Activated CD4-positive, alpha-beta T cell treated with anti-CD3 and anti-CD28 coated beads, Interleukin-2, amount 10 ng/mL, durations not matched to agents 7 days and 5 days (primary cell): ENCODE results near the gene DOK6. TPM values are rescaled to one million over a fixed set of nuclear protein-coding genes. Genes with fewer than 3 reads are reported as not detected.

Source experiments
- CTCF ChIA-PET: fragments of 350-600 bp; sonication (Branson Sonifier 250); formaldehyde crosslinking; loops from one replicate; lab custom pipeline; 2021; ENCODE audit warnings: antibody characterized with exemption; lab: Charles Lee
- POLR2A ChIA-PET: fragments of 350-600 bp; sonication (Branson Sonifier 250); formaldehyde crosslinking; loops from one replicate; lab custom pipeline; 2021; ENCODE audit warnings: antibody characterized with exemption; lab: Charles Lee
- DNase-seq: peaks from one replicate; pipeline ENCODE4 v3.0.0-alpha.2; 2020
- H3K27ac Mint-ChIP-seq: one replicate; pipeline ENCODE4 v1.8.0; 2021; ENCODE audit warnings: mild to moderate bottlenecking, moderate library complexity, mixed read lengths
- H3K27me3 Mint-ChIP-seq: one replicate; pipeline ENCODE4 v1.8.0; 2021; ENCODE audit warnings: mixed read lengths
- H3K36me3 Mint-ChIP-seq: one replicate; pipeline ENCODE4 v1.8.0; 2021; ENCODE audit warnings: low read depth, mixed read lengths
- H3K4me1 Mint-ChIP-seq: one replicate; pipeline ENCODE4 v1.8.0; 2021; ENCODE audit warnings: mixed read lengths
- H3K4me3 Mint-ChIP-seq: one replicate; pipeline ENCODE4 v1.8.0; 2021; ENCODE audit warnings: mild to moderate bottlenecking, moderate library complexity, mixed read lengths
- H3K9me3 Mint-ChIP-seq: one replicate; pipeline ENCODE4 v1.8.0; 2021; ENCODE audit warnings: mixed read lengths
- total RNA-seq, 2 experiments: library from RNA; stranded (reverse); gene quantifications; one replicate each; pipeline ENCODE4 v1.2.3, GENCODE V29; 2021

Gene DOK6
- total RNA-seq, 2 experiments from 2014 or later, result not detected

- no peak overlapping the region for H3K4me3 Mint-ChIP-seq
- peaks cover 2% of the 10 kb centered on the region for H3K36me3 Mint-ChIP-seq
- H3K27me3 Mint-ChIP-seq, result peaks cover 49% of the 10 kb centered on the region
- CTCF ChIA-PET, result no interaction called here
- POLR2A ChIA-PET, result no interaction called here
- H3K9me3 Mint-ChIP-seq, result no peaks in the 10 kb centered on the region
- H3K4me1 Mint-ChIP-seq, result peaks cover 7% of the 10 kb centered on the region
- DNase-seq, result no peak
- no peak overlapping the region for H3K27ac Mint-ChIP-seq
These were observed 1.4 kb upstream of the DOK6 start for GRCh38 chr18:69399253-69399652.

DNA sequence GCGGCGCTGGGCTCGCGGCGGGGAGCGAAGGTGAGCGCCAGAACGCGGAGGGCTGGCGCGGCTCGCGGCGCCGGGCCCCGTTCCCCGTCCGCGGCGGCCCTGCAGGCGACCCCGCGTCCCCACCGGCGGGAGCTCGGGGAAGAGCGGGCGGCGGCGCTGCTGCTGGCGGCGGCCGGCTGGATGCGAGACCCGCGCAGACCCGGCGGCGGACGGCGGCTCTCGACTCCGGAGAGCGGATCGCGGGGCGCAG, 213 bp downstream of the DOK6 start:
- Mint-ChIP-seq H3K9me3 (no peaks in the 10 kb centered on the region), H3K27ac (no peak overlapping the region), H3K27me3 (peaks cover 59% of the 10 kb centered on the region), H3K4me1 (peaks cover 7% of the 10 kb centered on the region), H3K36me3 (peaks cover 2% of the 10 kb centered on the region), H3K4me3 (no peak overlapping the region)
- ChIA-PET POLR2A (no interaction called here), CTCF (no interaction called here)
- DNase-seq, result no peak

GRCh38 chr18:69401226-69401971, 711 bp downstream of the DOK6 start:
- H3K9me3 Mint-ChIP-seq, result no peaks in the 10 kb centered on the region
- DNase-seq, result no peak
- ChIA-PET POLR2A (no interaction called here), CTCF (no interaction called here)
- peak overlapping the region; percentile 34 for H3K4me3 Mint-ChIP-seq
- H3K27me3 Mint-ChIP-seq, result peaks cover 62% of the 10 kb centered on the region
- H3K4me1 Mint-ChIP-seq, result peaks cover 7% of the 10 kb centered on the region
- H3K27ac Mint-ChIP-seq, result peak overlapping the region; percentile 19
- peaks cover 2% of the 10 kb centered on the region for H3K36me3 Mint-ChIP-seq

DNA sequence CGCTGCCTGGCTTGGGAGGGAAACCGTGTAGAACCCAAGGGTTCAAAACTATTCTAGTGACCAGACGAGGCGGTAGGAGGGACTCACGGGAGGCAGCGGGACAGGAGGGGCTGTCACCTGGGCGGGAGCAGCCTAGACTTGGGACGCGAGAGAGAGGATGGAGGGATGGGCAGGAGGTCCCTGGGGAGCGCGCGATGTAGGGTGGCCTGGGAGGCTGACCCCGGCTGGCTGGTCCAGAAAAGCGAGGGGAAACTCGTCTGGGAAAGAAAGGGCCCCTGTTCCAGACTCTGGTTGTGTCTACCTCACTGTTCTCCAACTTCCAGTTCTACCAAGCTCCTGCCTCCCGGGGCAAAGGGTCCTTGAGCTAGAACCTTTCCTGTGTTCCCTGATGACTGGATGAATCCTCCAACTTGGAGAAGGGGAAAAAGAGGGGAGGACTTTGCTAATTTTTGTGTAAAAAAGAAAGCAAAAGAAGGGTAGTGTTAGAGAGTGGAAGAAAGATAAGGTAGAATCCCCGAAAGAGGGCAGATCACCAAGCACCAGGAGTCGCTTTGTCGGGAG, 1.4 kb downstream of the DOK6 start:
- POLR2A ChIA-PET, result no interaction called here
- CTCF ChIA-PET, result no interaction called here
- H3K4me1 Mint-ChIP-seq, result peaks cover 7% of the 10 kb centered on the region
- no peak overlapping the region for H3K27ac Mint-ChIP-seq
- H3K27me3 Mint-ChIP-seq, result peaks cover 63% of the 10 kb centered on the region
- no peak for DNase-seq
- no peaks in the 10 kb centered on the region for H3K9me3 Mint-ChIP-seq
- no peak overlapping the region for H3K4me3 Mint-ChIP-seq
- H3K36me3 Mint-ChIP-seq, result peaks cover 2% of the 10 kb centered on the region

DNA sequence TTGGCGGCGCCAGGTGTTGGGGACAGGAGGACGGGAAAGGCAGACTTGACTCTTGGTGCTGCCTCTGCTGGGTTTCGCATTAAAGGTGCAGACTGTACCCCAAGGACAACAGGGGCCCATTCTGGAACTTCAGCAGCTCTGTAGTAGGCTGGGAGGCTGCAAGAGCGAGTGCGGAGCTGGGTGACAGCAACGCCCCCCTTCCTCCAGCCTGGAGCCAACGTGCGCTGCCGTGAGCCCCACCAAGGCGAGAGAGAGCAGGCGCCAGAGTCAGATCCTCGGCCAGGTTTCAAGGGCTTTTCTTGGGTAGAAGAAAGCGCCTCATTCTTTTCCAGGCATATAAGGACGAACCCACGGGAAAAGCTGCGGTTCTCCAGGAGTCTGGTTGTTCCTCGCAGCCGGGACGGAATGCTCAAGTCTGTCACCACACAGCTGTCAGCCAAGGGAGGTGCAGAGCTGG, 1.9 kb downstream of the DOK6 start:
- no peak overlapping the region for H3K27ac Mint-ChIP-seq
- H3K27me3 Mint-ChIP-seq, result peaks cover 63% of the 10 kb centered on the region
- peaks cover 2% of the 10 kb centered on the region for H3K36me3 Mint-ChIP-seq
- DNase-seq, result no peak
- no peaks in the 10 kb centered on the region for H3K9me3 Mint-ChIP-seq
- ChIA-PET POLR2A (no interaction called here), CTCF (no interaction called here)
- no peak overlapping the region for H3K4me3 Mint-ChIP-seq
- peaks cover 7% of the 10 kb centered on the region for H3K4me1 Mint-ChIP-seq

DNA sequence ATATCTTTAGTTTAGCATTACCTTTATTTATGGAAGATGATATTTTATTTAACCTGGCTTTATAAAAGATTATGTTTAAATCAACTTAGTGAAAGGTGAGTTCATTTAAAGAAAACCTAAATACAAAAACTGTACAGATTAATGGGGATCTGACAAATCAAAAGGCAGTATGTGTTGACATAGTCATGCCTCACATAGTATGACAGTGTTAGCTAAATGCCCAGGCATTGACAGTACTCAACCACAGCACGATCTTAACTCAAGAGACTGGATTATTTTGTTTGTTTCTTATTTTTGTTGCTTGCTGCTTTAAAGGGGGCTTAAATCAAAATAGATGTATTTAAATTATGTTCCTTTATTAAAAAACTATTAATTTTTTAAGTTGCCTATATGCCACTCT, 7.8 kb downstream of the DOK6 start:
- Mint-ChIP-seq H3K4me3 (no peak overlapping the region), H3K4me1 (no peaks in the 10 kb centered on the region), H3K27ac (no peak overlapping the region), H3K36me3 (no peaks in the 10 kb centered on the region), H3K27me3 (peaks cover 23% of the 10 kb centered on the region), H3K9me3 (no peaks in the 10 kb centered on the region)
- ChIA-PET POLR2A (no interaction called here), CTCF (no interaction called here)
- DNase-seq, result no peak

DNA sequence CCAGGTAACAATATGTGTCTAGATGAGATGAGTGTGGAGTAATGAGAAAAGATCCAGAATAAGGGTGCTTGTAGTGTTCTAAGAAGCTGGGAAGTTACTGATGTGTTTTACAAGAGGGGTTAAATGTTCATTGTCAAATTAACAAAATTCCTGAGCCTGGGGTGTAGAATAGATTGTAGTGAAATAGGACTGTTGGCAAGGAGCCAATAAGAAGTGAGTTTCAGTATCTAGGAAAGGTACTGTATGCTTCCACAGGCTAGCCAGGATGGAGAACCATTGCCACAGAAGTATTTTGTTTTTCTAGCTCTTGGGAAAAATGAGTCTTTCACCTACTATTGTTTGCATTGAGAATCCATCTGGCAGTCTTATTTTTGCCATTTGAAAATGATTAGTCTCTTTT, 10.5 kb downstream of the DOK6 start:
- POLR2A ChIA-PET, result no interaction called here
- CTCF ChIA-PET, result no interaction called here
- Mint-ChIP-seq H3K27ac (no peak overlapping the region), H3K9me3 (no peaks in the 10 kb centered on the region), H3K27me3 (peaks cover 8% of the 10 kb centered on the region), H3K36me3 (no peaks in the 10 kb centered on the region), H3K4me3 (no peak overlapping the region), H3K4me1 (no peaks in the 10 kb centered on the region)
- DNase-seq, result no peak

GRCh38 chr18:69414184-69414583, 13.5 kb downstream of the DOK6 start:
- ChIA-PET CTCF (no interaction called here), POLR2A (no interaction called here)
- H3K27me3 Mint-ChIP-seq, result peaks cover 4% of the 10 kb centered on the region
- H3K27ac Mint-ChIP-seq, result no peak overlapping the region
- DNase-seq, result no peak
- H3K36me3 Mint-ChIP-seq, result no peaks in the 10 kb centered on the region
- no peaks in the 10 kb centered on the region for H3K9me3 Mint-ChIP-seq
- no peak overlapping the region for H3K4me3 Mint-ChIP-seq
- no peaks in the 10 kb centered on the region for H3K4me1 Mint-ChIP-seq

GRCh38 chr18:69432847-69433246, 32.2 kb downstream of the DOK6 start:
- no peaks in the 10 kb centered on the region for H3K9me3 Mint-ChIP-seq
- no peaks in the 10 kb centered on the region for H3K4me1 Mint-ChIP-seq
- no peak overlapping the region for H3K4me3 Mint-ChIP-seq
- no peak for DNase-seq
- H3K27ac Mint-ChIP-seq, result no peak overlapping the region
- no peaks in the 10 kb centered on the region for H3K36me3 Mint-ChIP-seq
- CTCF ChIA-PET, result no interaction called here
- H3K27me3 Mint-ChIP-seq, result no peaks in the 10 kb centered on the region
- POLR2A ChIA-PET, result no interaction called here

DNA sequence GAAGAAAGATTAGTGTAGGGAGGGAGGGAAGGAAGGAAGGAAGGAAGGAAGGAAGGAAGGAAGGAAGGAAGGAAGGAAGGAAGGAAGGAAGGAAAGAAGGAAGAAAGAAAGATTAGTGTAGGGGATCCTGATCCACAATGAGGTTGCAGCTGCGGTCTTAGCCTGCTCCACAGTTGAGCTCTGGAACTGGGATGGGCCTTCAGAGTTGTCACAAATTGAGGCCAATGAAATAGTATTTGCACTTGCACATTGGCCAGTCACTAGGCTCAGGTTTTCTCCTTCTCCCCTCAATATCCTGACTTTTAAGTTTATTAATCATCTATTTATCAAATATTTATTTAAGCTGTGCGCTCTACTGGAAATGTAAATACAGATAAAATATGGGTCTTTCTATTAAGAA, 34.3 kb downstream of the DOK6 start:
- Mint-ChIP-seq H3K27me3 (no peaks in the 10 kb centered on the region), H3K36me3 (no peaks in the 10 kb centered on the region), H3K9me3 (peaks cover 2% of the 10 kb centered on the region), H3K4me3 (no peak overlapping the region), H3K27ac (no peak overlapping the region), H3K4me1 (no peaks in the 10 kb centered on the region)
- ChIA-PET CTCF (no interaction called here), POLR2A (no interaction called here)
- DNase-seq, result no peak

- no peak for DNase-seq
- Mint-ChIP-seq H3K36me3 (no peaks in the 10 kb centered on the region), H3K4me1 (no peaks in the 10 kb centered on the region), H3K9me3 (peaks cover 10% of the 10 kb centered on the region), H3K27ac (no peak overlapping the region), H3K27me3 (no peaks in the 10 kb centered on the region), H3K4me3 (no peak overlapping the region)
- ChIA-PET CTCF (no interaction called here), POLR2A (no interaction called here)
These were observed 43.5 kb downstream of the DOK6 start for GRCh38 chr18:69444221-69444620.

DNA sequence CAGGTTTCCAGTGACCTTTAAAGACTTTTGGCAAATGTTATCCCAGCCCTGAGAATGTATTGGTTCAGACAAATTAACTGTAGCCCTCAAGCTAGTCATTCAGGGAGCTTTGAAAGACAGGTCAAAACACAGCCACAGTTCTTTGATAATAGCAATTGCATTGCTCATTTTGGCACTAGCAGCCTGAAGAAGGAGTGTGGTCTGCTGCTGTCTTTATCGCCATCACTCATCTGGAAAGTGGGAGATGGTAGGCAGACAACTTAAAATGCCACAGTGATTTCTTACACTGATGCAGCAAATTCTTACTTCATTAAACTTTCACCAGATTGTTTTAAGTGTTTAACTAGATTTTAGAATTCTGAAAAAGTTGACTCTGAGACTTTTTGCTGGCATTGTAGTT, 47.2 kb downstream of the DOK6 start:
- DNase-seq, result no peak
- Mint-ChIP-seq H3K27ac (no peak overlapping the region), H3K4me3 (no peak overlapping the region), H3K27me3 (no peaks in the 10 kb centered on the region), H3K4me1 (no peaks in the 10 kb centered on the region), H3K9me3 (peaks cover 8% of the 10 kb centered on the region), H3K36me3 (no peaks in the 10 kb centered on the region)
- CTCF ChIA-PET, result no interaction called here
- POLR2A ChIA-PET, result no interaction called here

- no peak overlapping the region for H3K27ac Mint-ChIP-seq
- POLR2A ChIA-PET, result no interaction called here
- H3K4me3 Mint-ChIP-seq, result no peak overlapping the region
- no peaks in the 10 kb centered on the region for H3K4me1 Mint-ChIP-seq
- H3K9me3 Mint-ChIP-seq, result no peaks in the 10 kb centered on the region
- DNase-seq, result no peak
- no peaks in the 10 kb centered on the region for H3K27me3 Mint-ChIP-seq
- CTCF ChIA-PET, result no interaction called here
- no peaks in the 10 kb centered on the region for H3K36me3 Mint-ChIP-seq
These were observed 54.4 kb downstream of the DOK6 start for GRCh38 chr18:69455125-69455524.

- Mint-ChIP-seq H3K9me3 (no peaks in the 10 kb centered on the region), H3K27ac (no peak overlapping the region), H3K4me3 (no peak overlapping the region), H3K4me1 (peaks cover 3% of the 10 kb centered on the region), H3K27me3 (no peaks in the 10 kb centered on the region), H3K36me3 (no peaks in the 10 kb centered on the region)
- ChIA-PET POLR2A (no interaction called here), CTCF (interaction anchor here (0.7 kb wide), 1 partner anchor 21 kb away, joined by 3 read pairs; no protein-coding TSS in a partner anchor)
- peak; percentile 42 for DNase-seq
These were observed 68.8 kb downstream of the DOK6 start for GRCh38 chr18:69469444-69469919.
